Lower leg skin (tissue), 4 donors: ENCODE measurements around the gene SGCG. TPM values are rescaled to one million over a fixed set of nuclear protein-coding genes. Genes with fewer than 3 reads are reported as not detected.

Experiments
- DNase-seq, 2 donors: peaks; one replicate each; pipeline ENCODE4 v3.0.0-alpha.2; 2019; ENCODE audit warnings: low spot score in 2 of 2
- H3K4me3 ChIP-seq: fragments of 200-600 bp; sonication (generic); 2 replicates; pipeline ENCODE4 v1.5.1; 2017; ENCODE audit warnings: mild to moderate bottlenecking, low read depth; ENCODE audit not compliant: poor library complexity, severe bottlenecking
- POLR2A ChIP-seq, 2 donors: fragments of 450-650 bp; IDR thresholded peaks; one replicate each; pipeline ENCODE4 v1.6.1; 2016 to 2017; ENCODE audit warnings: antibody characterized with exemption in 2 of 2, mild to moderate bottlenecking in 1 of 2, moderate library complexity in 1 of 2
- WGBS, 2 donors: methylation state at CpG; one replicate each; pipeline ENCODE4 v1.1.5; 2018; 5-methylcytosine and 5-hydroxymethylcytosine counted together
- intact Hi-C: fragments of 100-400 bp; cut with DNase I; formaldehyde crosslinking; loops from one replicate; pipeline ENCODE4 v1.15.0; 2023; ENCODE audit warnings: low total_unique reads
- total RNA-seq, 4 donors: library from RNA; depleted of rRNA; stranded (reverse); fragments of >200 nt; gene quantifications; one replicate each; pipeline ENCODE4 v1.1.0, GENCODE V29; 2016
- TF ChIP-seq, protein P1 (sequence below), 3 donors: fragments of 450-650 bp; IDR thresholded peaks; one replicate each; pipeline ENCODE4 v1.5.1; 2016; ENCODE audit warnings: antibody characterized with exemption in 3 of 3, mild to moderate bottlenecking in 3 of 3, moderate library complexity in 2 of 3

The SGCG gene
- total RNA-seq, 4 donors from 2014 or later, result 0.72 to 2.3 (median 0.90) TPM

DNA sequence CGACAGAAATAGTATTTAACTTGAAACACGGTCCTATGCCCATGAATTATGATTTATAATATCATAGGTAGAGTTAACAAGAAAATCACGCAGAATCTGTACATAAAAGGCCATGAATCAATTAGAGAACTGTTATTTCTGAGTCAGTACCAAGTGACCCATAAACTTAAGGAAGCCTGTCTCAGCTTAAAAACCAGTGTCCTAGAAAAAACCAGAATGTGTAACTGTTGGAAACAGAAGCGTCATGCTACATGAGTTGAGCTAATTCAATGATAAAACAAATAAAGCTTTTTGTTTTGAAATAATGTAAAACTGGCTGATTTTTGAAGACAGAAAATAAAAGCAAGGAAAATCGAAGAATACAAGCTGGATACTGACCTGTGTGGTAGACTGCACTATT is 34.8 kb upstream of the SGCG start:
- intact Hi-C loops, result no loop called here
- WGBS, 2 donors, result 84 to 88% methylated on average over 5 of the region's 5 CpGs
- TF ChIP-seq, protein P1, sequence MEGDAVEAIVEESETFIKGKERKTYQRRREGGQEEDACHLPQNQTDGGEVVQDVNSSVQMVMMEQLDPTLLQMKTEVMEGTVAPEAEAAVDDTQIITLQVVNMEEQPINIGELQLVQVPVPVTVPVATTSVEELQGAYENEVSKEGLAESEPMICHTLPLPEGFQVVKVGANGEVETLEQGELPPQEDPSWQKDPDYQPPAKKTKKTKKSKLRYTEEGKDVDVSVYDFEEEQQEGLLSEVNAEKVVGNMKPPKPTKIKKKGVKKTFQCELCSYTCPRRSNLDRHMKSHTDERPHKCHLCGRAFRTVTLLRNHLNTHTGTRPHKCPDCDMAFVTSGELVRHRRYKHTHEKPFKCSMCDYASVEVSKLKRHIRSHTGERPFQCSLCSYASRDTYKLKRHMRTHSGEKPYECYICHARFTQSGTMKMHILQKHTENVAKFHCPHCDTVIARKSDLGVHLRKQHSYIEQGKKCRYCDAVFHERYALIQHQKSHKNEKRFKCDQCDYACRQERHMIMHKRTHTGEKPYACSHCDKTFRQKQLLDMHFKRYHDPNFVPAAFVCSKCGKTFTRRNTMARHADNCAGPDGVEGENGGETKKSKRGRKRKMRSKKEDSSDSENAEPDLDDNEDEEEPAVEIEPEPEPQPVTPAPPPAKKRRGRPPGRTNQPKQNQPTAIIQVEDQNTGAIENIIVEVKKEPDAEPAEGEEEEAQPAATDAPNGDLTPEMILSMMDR (IDR thresholded peaks at IDR 0.05), result no peak
- no peak for TF ChIP-seq POLR2A (IDR thresholded peaks at IDR 0.05)
- DNase-seq, result no peak
- no peak overlapping the region for H3K4me3 ChIP-seq

DNA sequence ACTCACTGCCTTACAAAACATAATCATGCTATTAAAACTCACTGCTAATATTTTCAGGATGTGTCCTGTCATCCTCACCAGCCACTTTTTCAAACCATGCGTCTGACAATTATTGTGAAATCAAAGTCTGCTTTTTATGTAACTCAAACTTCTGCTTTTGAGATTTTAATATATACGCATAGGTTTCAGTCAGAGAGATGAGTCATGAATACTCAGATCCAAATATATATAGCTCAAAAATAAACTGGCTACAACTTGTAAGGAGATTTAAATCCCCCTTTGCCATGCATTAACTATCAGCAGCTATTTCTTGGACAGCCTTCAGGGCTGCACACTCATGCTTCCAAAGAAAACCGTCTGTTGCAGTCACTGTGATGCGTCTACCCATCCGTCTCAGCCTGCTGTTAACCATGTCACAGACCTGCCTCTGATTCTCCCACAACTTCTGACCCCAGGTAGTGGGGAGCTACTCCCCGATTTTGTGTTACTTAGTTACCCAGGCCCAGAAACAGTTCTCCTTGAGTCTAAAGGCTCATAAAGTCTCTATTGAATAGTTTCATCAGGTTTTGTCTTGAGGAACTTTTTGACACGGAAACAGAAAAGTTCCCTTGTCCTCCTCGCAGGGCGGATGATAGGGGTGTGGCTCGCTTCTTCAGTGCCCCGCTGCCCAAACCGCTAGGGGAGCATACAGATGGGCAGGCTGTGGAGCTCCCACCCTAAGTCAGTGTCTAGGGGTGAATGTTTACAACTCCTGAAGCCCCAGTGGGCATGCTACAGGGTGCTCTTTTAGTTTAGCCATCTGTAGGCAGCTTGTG is 33.8 kb upstream of the SGCG start:
- no peak for TF ChIP-seq POLR2A (IDR thresholded peaks at IDR 0.05)
- TF ChIP-seq, protein P1 (IDR thresholded peaks at IDR 0.05), result no peak
- no peak for DNase-seq
- intact Hi-C loops, result no loop called here
- no peak overlapping the region for H3K4me3 ChIP-seq
- WGBS, 2 donors, result 38 to 41% methylated on average over 12 of the region's 12 CpGs

GRCh38 chr13:23147827-23148226 is 33.0 kb upstream of the SGCG start:
- TF ChIP-seq, protein P1 (IDR thresholded peaks at IDR 0.05), result no peak
- TF ChIP-seq POLR2A (IDR thresholded peaks at IDR 0.05), result no peak
- 71 to 72% methylated on average over 10 of the region's 10 CpGs for WGBS, 2 donors
- intact Hi-C loops, result no loop called here

GRCh38 chr13:23157781-23158180 is 23.0 kb upstream of the SGCG start:
- intact Hi-C loops, result no loop called here
- H3K4me3 ChIP-seq, result no peak overlapping the region
- no peak for DNase-seq
- 45 to 46% methylated on average over 7 of the region's 7 CpGs for WGBS, 2 donors
- TF ChIP-seq, protein P1 (IDR thresholded peaks at IDR 0.05), result no peak
- no peak for TF ChIP-seq POLR2A (IDR thresholded peaks at IDR 0.05)

More at GRCh38 chr13:23147827-23148226, 33.0 kb upstream of the SGCG start:
- H3K4me3 ChIP-seq, result no peak overlapping the region
- no peak for DNase-seq

DNA sequence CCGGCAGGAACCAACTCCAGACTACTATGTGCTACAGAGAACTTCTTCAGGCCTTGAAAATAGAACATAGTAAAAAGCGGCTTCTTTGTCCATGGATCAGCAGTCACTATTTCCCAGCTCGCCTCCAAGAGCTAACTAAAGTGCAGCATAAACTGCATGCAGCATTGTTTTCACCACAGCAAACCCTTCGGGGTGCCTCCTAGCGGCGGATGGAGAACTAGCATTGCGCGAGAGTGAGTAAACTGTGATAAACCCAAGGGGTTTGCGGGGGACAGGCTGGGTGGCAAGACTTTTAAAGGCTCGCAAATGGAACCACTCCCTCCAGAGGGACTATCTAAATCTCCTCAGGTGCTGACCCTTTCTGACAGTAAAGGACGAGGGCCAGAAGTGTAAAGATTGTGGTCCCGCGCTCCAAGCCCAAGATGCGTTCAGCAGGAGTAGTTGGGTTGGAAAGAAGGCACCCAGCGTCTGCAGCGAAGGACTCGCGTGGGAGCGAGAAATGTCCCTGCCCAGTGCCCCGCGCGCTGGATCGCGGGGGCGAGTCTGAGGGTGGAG is 21.5 kb upstream of the SGCG start:
- intact Hi-C loops, result no loop called here
- WGBS, 2 donors, result 8 to 10% methylated on average over 24 of the region's 25 CpGs
- H3K4me3 ChIP-seq, result peak overlapping the region; percentile 8
- TF ChIP-seq POLR2A (IDR thresholded peaks at IDR 0.05), result no peak
- TF ChIP-seq, protein P1 (IDR thresholded peaks at IDR 0.05), result no peak
- no peak for DNase-seq
